Caco-2 (cell line): ENCODE measurements around the gene LGALS3BP. TPM values are rescaled to one million over a fixed set of nuclear protein-coding genes. Genes with fewer than 3 reads are reported as not detected.

Experiments
- BruUV-seq: library from RNA; stranded (reverse); fragments of 400-500 nt; replicated peaks from 2 replicates; lab custom pipeline; 2021; lab: Mats Ljungman, UMichigan
- CTCF ChIA-PET: fragments of 300-600 bp; sonication (Branson Sonifier 250); formaldehyde crosslinking; loops from one replicate; lab custom pipeline; 2022; ENCODE audit warnings: antibody characterized with exemption; lab: Charles Lee
- POLR2A ChIA-PET: fragments of 300-600 bp; sonication (Branson Sonifier 250); formaldehyde crosslinking; loops from one replicate; lab custom pipeline; 2022; ENCODE audit warnings: antibody characterized with exemption; lab: Charles Lee
- DNase-seq, 2 experiments: peaks; one replicate each; pipeline versions ENCODE4 v3.0.0 to v3.0.0-alpha.2; 2020 to 2022
- H3K27me3 ChIP-seq: replicated peaks from 2 replicates; pipeline ENCODE4 v1.6.0; 2011; ENCODE audit warnings: low read length; ENCODE audit not compliant: control insufficient read depth, insufficient read depth
- H3K36me3 ChIP-seq: 2 replicates; pipeline ENCODE4 v1.5.1; 2011; ENCODE audit warnings: low read length; ENCODE audit not compliant: control insufficient read depth, insufficient read depth
- H3K4me1 ChIP-seq: fragments of 250-450 bp; sonication (Bioruptor Pico); 2 replicates; pipeline ENCODE4 v1.5.1; 2020; ENCODE audit warnings: mild to moderate bottlenecking
- H3K4me3 ChIP-seq: 2 replicates; pipeline ENCODE4 v1.5.1; 2011; ENCODE audit warnings: low read depth, mild to moderate bottlenecking, control low read depth, low read length
- H3K9me3 ChIP-seq: fragments of 250-450 bp; sonication (Bioruptor Pico); 2 replicates; pipeline ENCODE4 v1.5.1; 2020; ENCODE audit warnings: mild to moderate bottlenecking, moderate library complexity
- H3K27ac Mint-ChIP-seq: one replicate; pipeline ENCODE4 v1.8.0; 2022; ENCODE audit warnings: mixed read lengths; ENCODE audit not compliant: unreplicated experiment
- H3K27me3 Mint-ChIP-seq: one replicate; pipeline ENCODE4 v1.8.0; 2022; ENCODE audit warnings: mixed read lengths; ENCODE audit not compliant: insufficient read depth, unreplicated experiment
- H3K36me3 Mint-ChIP-seq: one replicate; pipeline ENCODE4 v1.8.0; 2022; ENCODE audit warnings: mild to moderate bottlenecking, mixed read lengths; ENCODE audit not compliant: insufficient read depth, unreplicated experiment
- H3K4me1 Mint-ChIP-seq: one replicate; pipeline ENCODE4 v1.8.0; 2022; ENCODE audit warnings: low read depth, mixed read lengths; ENCODE audit not compliant: unreplicated experiment
- H3K4me3 Mint-ChIP-seq: one replicate; pipeline ENCODE4 v1.8.0; 2022; ENCODE audit warnings: mild to moderate bottlenecking, moderate library complexity, mixed read lengths; ENCODE audit not compliant: unreplicated experiment
- H3K9me3 Mint-ChIP-seq: one replicate; pipeline ENCODE4 v1.8.0; 2022; ENCODE audit warnings: mixed read lengths; ENCODE audit not compliant: unreplicated experiment
- CTCF ChIP-seq, 2 experiments: fragments of 200-600 bp in 1 of 2; IDR thresholded peaks; 1 replicate in 1 of 2; 2 replicates in 1 of 2; pipeline versions ENCODE4 v1.5.1 to v1.8.0; 2011 to 2022; ENCODE audit warnings: antibody characterized with exemption in 1 of 2, control low read depth in 1 of 2, inconsistent platforms in 1 of 2, low read depth in 1 of 2, low read length in 1 of 2, mild to moderate bottlenecking in 1 of 2, moderate library complexity in 1 of 2; ENCODE audit not compliant: insufficient read depth in 1 of 2, severe bottlenecking in 1 of 2, unreplicated experiment in 1 of 2
- intact Hi-C: fragments of 100-400 bp; cut with micrococcal nuclease; formaldehyde crosslinking; loops from one replicate; pipeline ENCODE4 v1.10.0; 2022; ENCODE audit not compliant: unreplicated experiment
- total RNA-seq: library from RNA; stranded (reverse); gene quantifications from 2 replicates; pipeline ENCODE4 v1.2.3, GENCODE V29; 2022

Gene LGALS3BP
- total RNA-seq, 1 experiment from 2014 or later: 65.4 TPM

GRCh38 chr17:78977681-78977943, 2.1 kb downstream of the LGALS3BP start:
- Histone ChIP-seq H3K36me3 (no peaks in the 10 kb centered on the region), H3K4me3 (no peak overlapping the region), H3K27me3 (no peaks in the 10 kb centered on the region), H3K9me3 (no peaks in the 10 kb centered on the region), H3K4me1 (peaks cover 37% of the 10 kb centered on the region)
- peaks cover 2% of the 10 kb centered on the region for H3K4me1 Mint-ChIP-seq
- H3K9me3 Mint-ChIP-seq: no peaks in the 10 kb centered on the region
- no peak overlapping the region for H3K4me3 Mint-ChIP-seq
- DNase-seq: no peak
- H3K27ac Mint-ChIP-seq: no peak overlapping the region
- H3K27me3 Mint-ChIP-seq: no peaks in the 10 kb centered on the region
- intact Hi-C loops: no loop called here
- no peaks in the 10 kb centered on the region for H3K36me3 Mint-ChIP-seq
- BruUV-seq: no TSS peak
- ChIA-PET CTCF (no interaction called here), POLR2A (no interaction called here)
- no peak for TF ChIP-seq CTCF (IDR thresholded peaks at IDR 0.05; ENCODE audit: insufficient read depth in 1 of 2, low read depth in 1 of 2, low read length in 1 of 2, severe bottlenecking in 1 of 2, unreplicated experiment in 1 of 2)

- no TSS peak for BruUV-seq
- no peaks in the 10 kb centered on the region for H3K36me3 Mint-ChIP-seq
- no peak overlapping the region for H3K27ac Mint-ChIP-seq
- no peak for DNase-seq
- Histone ChIP-seq H3K27me3 (no peaks in the 10 kb centered on the region), H3K4me3 (no peak overlapping the region), H3K9me3 (no peaks in the 10 kb centered on the region), H3K36me3 (no peaks in the 10 kb centered on the region), H3K4me1 (peaks cover 41% of the 10 kb centered on the region)
- H3K4me3 Mint-ChIP-seq: no peak overlapping the region
- peaks cover 8% of the 10 kb centered on the region for H3K4me1 Mint-ChIP-seq
- TF ChIP-seq CTCF (IDR thresholded peaks at IDR 0.05; ENCODE audit: insufficient read depth in 1 of 2, low read depth in 1 of 2, low read length in 1 of 2, severe bottlenecking in 1 of 2, unreplicated experiment in 1 of 2): no peak
- H3K9me3 Mint-ChIP-seq: no peaks in the 10 kb centered on the region
- intact Hi-C loops: no loop called here
- no peaks in the 10 kb centered on the region for H3K27me3 Mint-ChIP-seq
- POLR2A ChIA-PET: no interaction called here
- CTCF ChIA-PET: no interaction called here
These were observed 2.6 kb downstream of the LGALS3BP start for GRCh38 chr17:78976907-78977680.

- H3K27ac Mint-ChIP-seq: no peak overlapping the region
- no peak for TF ChIP-seq CTCF (IDR thresholded peaks at IDR 0.05; ENCODE audit: insufficient read depth in 1 of 2, low read depth in 1 of 2, low read length in 1 of 2, severe bottlenecking in 1 of 2, unreplicated experiment in 1 of 2)
- Histone ChIP-seq H3K4me3 (no peak overlapping the region), H3K36me3 (no peaks in the 10 kb centered on the region), H3K9me3 (no peaks in the 10 kb centered on the region), H3K4me1 (peaks cover 45% of the 10 kb centered on the region), H3K27me3 (no peaks in the 10 kb centered on the region)
- BruUV-seq: no TSS peak
- peaks cover 9% of the 10 kb centered on the region for H3K36me3 Mint-ChIP-seq
- ChIA-PET CTCF (interaction anchor here (0.6 kb wide), 1 partner anchor 52 kb away, joined by 3 read pairs; no protein-coding TSS in a partner anchor), POLR2A (no interaction called here)
- H3K9me3 Mint-ChIP-seq: no peaks in the 10 kb centered on the region
- no peaks in the 10 kb centered on the region for H3K27me3 Mint-ChIP-seq
- peaks cover 24% of the 10 kb centered on the region for H3K4me1 Mint-ChIP-seq
- intact Hi-C loops: no loop called here
- peak overlapping the region; percentile 37 for H3K4me3 Mint-ChIP-seq
- peak in 1 of 2 experiments; percentile 55 for DNase-seq
These were observed 4.8 kb downstream of the LGALS3BP start for GRCh38 chr17:78974635-78975591.
